ENCODE measurements around the gene CFAP46. TPM values are rescaled to one million over a fixed set of nuclear protein-coding genes. Genes with fewer than 3 reads are reported as not detected.
A peak's percentile ranks its signal among the peaks of the same experiment; 100 is the strongest.

The CFAP46 gene
- 0.22 TPM for total RNA-seq
- 1 to 10 TPM in 1 of 8 donors, under 1 TPM in 7; 0.38 to 1.1 (median 0.67) TPM for polyA plus RNA-seq (ENCODE audit: insufficient read depth in 1 of 8, insufficient read length in 8 of 8, low replicate concordance in 1 of 8)
- long read RNA-seq, donor 1, result 0 reads
- long read RNA-seq, donor 2, result 0 reads
- long read RNA-seq, donor 3, result 0 reads
- long read RNA-seq, donor 4, result 0 reads
- long read RNA-seq, donor 5, result 0 reads
- long read RNA-seq, donor 6, result 0 reads
- long read RNA-seq, donor 7, result 0 reads
- long read RNA-seq, donor 8, result 0 reads
- long read RNA-seq, donor 9, result 0 reads
- long read RNA-seq, donor 10, result 0 reads
- long read RNA-seq, donor 11, result 0 reads

DNA sequence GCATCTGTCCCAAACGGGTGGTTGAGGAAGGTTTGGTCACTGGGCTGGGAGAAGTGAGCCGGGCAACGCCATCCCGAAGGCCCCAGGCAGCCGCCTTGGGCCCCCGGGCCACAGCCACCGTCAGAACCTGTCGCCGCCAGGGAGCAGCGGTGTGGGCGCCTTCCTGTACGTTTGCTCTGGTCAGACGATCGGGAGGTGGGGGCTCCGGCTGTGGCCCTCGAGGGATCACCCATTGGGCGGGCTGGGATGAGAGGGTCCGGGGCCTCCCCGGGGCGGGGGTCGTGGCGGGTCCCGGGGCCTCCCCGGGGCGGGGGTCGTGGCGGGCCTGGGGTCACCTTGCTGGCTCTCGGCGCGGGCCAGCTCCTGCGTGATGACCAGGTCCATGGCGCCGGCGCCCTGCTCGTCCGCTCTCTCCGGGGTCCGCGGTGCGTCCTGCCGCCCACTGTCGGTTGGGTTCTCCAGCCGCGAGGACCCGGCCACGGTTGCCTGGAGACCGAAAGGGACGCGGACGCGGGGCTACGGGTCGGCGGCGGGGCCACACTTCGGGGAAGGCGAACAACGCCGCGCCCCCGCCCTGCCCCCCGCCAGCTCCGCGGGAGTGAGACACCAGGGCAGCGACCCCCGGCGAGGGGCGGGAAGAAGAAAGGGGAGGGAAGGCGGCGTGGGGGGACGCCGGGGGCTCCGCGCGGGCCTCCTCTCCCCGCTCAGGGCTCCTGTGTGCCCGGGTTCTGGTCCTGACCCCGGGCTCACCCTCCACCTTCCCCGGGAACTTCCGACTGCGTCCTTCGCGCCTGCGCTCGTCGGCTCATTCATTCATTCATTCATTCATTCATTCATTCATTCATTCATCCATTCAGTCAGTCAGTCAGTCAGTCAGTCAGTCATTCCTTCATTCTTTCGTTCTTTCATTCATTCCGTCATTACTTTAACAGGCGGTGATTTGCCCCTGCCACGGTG lies at the start of gene CFAP46:
CFAP46 (minus strand) TSS at position 470 of the 957 bp plus-strand sequence; CDS start at position 384, 86 bp downstream.
- WGBS (ENCODE audit: insufficient coverage), result 1% methylated on average over 83 of the region's 90 CpGs

DNA sequence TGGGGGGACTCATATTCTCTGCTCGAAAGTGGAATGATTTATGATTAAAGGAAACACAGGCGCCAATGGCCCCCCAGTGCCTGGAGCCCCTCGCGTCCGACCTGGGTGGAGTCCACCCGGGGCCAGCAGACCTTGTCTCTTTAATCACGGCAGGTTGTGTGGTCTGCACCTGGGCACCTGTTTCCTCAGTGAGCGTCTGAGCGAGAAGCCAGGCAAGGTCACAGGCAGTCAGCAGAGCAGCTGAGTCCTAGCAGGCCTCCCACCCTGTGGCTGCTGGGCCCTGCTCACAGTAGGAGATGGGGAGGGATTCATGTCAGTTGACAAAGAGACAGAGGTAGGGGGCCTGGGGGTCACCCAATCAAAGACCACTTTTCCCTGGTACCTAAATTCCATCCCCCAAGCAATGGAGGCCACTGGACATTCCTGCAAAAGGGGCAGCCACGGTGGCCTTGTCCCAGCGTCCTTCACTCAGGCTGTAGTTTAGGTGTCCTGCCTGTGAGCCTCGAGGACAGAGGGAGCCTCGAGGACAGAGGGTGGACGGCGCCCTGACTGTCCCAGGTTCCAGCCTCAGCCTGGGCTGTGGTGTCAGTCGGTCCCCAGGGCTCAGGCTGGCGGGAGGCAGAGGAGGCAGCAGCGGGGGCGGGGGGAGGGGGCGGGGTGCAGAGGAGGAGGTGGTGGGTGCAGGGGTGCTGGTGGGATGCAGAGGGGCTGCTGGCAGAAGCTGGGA lies 49.5 kb upstream of the CFAP46 start:
- 66% methylated on average over 12 of the region's 20 CpGs for WGBS (ENCODE audit: insufficient coverage)
- no peak for DNase-seq
- Histone ChIP-seq H3K9me3 (replicated peaks; ENCODE audit: control insufficient read depth, low read depth, low read length) (no peaks in the 10 kb centered on the region), H3K4me3 (ENCODE audit: low read length) (no peak overlapping the region), H3K27ac (ENCODE audit: low read length) (no peak overlapping the region), H3K36me3 (ENCODE audit: control insufficient read depth, insufficient read depth, low read length) (no peaks in the 10 kb centered on the region), H3K27me3 (ENCODE audit: control insufficient read depth, insufficient read depth, low read length) (peaks cover 23% of the 10 kb centered on the region), H3K4me1 (ENCODE audit: control insufficient read depth, insufficient read depth, low read length) (peaks cover 7% of the 10 kb centered on the region)

More for the DNA sequence above, at the start of gene CFAP46:
- H3K27ac ChIP-seq (ENCODE audit: low read length), result no peak within 1 kb of the TSS
- no peaks in the 10 kb centered on the region for H3K36me3 ChIP-seq (ENCODE audit: control insufficient read depth, insufficient read depth, low read length)
- H3K4me3 ChIP-seq (ENCODE audit: low read length), result peak within 1 kb of the TSS; percentile 35
- H3K4me1 ChIP-seq (ENCODE audit: control insufficient read depth, insufficient read depth, low read length), result peaks cover 9% of the 10 kb centered on the region
- H3K27me3 ChIP-seq (ENCODE audit: control insufficient read depth, insufficient read depth, low read length), result peaks cover 42% of the 10 kb centered on the region
- peak; percentile 81 for DNase-seq
- no peaks in the 10 kb centered on the region for H3K9me3 ChIP-seq (replicated peaks; ENCODE audit: control insufficient read depth, low read depth, low read length)

DNA sequence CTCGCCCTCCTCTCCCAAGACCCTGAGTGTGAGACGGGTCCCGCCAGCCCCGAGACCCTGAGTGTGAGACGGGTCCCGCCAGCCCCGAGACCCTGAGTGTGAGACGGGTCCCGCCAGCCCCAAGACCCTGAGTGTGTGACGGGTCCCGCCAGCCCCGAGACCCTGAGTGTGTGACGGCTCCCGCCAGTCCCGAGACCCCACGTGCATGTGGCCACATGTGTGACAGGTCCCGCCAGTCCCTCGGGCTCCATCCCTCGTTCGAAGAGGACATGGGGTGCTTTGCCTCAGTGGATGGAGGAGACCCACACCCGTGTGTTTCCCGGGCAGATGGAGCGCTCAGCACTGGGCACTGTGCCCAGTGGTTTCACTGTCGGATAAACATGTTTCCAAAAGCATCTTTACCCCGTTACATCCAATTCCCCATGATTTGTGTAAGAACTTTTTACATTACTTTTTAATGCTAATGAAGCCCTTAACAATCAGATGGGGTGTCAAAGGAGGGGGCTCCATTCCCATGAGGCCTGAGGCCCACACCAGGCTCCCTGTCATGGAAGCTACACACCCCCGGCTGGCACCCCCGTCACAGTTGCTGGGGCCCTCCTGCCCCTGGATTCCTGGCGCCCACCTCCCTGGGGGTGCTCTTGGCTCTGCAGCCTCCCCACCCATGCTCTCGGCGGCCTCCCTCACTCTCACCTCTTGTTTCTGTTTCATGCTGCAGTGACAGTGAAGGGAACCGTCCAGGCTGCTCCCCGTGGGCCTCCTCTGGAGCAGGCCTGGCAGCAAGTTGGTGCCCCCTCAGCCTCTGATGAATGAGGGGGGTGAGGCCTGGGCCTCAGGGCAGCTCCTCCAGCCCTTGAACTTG lies 48.5 kb upstream of the CFAP46 start:
- WGBS (ENCODE audit: insufficient coverage), result 72% methylated on average over 26 of the region's 32 CpGs
- peaks cover 7% of the 10 kb centered on the region for H3K4me1 ChIP-seq (ENCODE audit: control insufficient read depth, insufficient read depth, low read length)
- no peak overlapping the region for H3K27ac ChIP-seq (ENCODE audit: low read length)
- H3K9me3 ChIP-seq (replicated peaks; ENCODE audit: control insufficient read depth, low read depth, low read length), result no peaks in the 10 kb centered on the region
- H3K27me3 ChIP-seq (ENCODE audit: control insufficient read depth, insufficient read depth, low read length), result peaks cover 21% of the 10 kb centered on the region
- no peak overlapping the region for H3K4me3 ChIP-seq (ENCODE audit: low read length)
- H3K36me3 ChIP-seq (ENCODE audit: control insufficient read depth, insufficient read depth, low read length), result no peaks in the 10 kb centered on the region
- no peak for DNase-seq

DNA sequence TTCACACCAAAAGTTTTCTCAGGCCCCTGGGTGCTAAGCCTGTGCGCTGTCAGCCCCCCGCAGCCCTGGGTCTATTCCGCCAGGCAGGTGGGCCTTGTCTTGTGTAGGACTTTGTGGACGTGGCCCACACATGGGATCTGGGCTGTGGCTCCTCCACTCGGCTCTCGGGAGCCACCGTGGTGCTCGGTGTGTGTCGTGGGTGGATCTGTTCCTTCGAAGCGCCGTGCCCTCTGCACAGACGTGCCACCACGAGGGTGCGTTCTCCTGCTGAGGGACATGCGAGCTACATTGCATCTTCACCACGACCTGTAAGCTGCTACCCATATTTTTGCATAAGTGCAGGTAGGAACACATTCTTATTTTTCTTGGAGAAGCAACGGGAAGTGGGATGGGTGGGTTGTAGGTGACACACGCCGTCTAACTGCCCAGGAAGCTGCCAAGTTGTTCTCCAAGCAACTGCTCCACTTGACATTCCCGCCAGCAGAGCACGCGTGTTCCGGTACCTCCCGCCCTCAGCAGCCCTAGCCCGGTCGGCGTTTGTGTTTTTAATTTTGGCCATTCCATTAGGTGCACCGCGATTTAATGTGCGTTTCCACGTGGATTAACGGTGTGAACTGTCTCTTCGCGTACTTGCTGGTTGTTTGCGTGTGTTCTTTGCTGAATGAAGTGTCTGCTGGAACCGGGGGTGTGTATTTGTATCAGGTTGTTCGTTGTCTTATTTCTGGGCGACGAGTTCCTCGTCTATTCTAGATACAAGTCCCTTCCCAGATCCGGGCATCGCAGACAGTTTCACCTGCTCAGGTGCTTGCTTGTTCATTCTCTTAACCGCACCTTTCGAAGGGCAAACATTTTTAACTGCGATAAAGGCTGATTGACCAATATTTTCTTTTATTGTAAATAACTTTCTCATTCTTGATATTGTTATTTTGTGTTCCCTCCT lies 47.4 kb upstream of the CFAP46 start:
- DNase-seq, result no peak
- 92% methylated on average over 30 of the region's 46 CpGs for WGBS (ENCODE audit: insufficient coverage)
- Histone ChIP-seq H3K27ac (ENCODE audit: low read length) (no peak overlapping the region), H3K27me3 (ENCODE audit: control insufficient read depth, insufficient read depth, low read length) (peaks cover 19% of the 10 kb centered on the region), H3K9me3 (replicated peaks; ENCODE audit: control insufficient read depth, low read depth, low read length) (no peaks in the 10 kb centered on the region), H3K36me3 (ENCODE audit: control insufficient read depth, insufficient read depth, low read length) (no peaks in the 10 kb centered on the region), H3K4me3 (ENCODE audit: low read length) (no peak overlapping the region), H3K4me1 (ENCODE audit: control insufficient read depth, insufficient read depth, low read length) (peaks cover 10% of the 10 kb centered on the region)

DNA sequence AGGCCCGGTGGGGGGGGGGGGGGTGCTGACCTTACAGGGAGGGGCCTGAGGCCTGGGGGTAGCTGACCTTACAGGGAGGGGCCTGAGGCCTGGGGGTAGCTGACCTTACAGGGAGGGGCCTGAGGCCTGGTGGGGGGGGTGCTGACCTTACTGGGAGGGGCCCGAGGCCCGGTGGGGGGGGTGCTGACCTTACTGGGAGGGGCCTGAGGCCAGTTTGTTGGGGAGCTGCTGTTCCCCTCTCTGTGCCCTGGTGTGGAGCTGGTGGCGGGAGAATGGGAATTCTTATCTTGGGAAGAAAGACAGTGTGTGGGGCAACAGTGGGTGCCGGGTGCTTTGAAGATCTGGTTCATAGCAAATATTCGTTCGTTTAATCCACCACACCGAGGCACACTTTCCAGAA lies 46.6 kb upstream of the CFAP46 start:
- DNase-seq, result no peak
- peaks cover 8% of the 10 kb centered on the region for H3K4me1 ChIP-seq (ENCODE audit: control insufficient read depth, insufficient read depth, low read length)
- H3K27me3 ChIP-seq (ENCODE audit: control insufficient read depth, insufficient read depth, low read length), result peaks cover 20% of the 10 kb centered on the region
- H3K4me3 ChIP-seq (ENCODE audit: low read length), result no peak overlapping the region
- WGBS (ENCODE audit: insufficient coverage), result 73% methylated on average over 2 of the region's 8 CpGs
- no peaks in the 10 kb centered on the region for H3K36me3 ChIP-seq (ENCODE audit: control insufficient read depth, insufficient read depth, low read length)
- H3K27ac ChIP-seq (ENCODE audit: low read length), result no peak overlapping the region
- no peaks in the 10 kb centered on the region for H3K9me3 ChIP-seq (replicated peaks; ENCODE audit: control insufficient read depth, low read depth, low read length)

DNA sequence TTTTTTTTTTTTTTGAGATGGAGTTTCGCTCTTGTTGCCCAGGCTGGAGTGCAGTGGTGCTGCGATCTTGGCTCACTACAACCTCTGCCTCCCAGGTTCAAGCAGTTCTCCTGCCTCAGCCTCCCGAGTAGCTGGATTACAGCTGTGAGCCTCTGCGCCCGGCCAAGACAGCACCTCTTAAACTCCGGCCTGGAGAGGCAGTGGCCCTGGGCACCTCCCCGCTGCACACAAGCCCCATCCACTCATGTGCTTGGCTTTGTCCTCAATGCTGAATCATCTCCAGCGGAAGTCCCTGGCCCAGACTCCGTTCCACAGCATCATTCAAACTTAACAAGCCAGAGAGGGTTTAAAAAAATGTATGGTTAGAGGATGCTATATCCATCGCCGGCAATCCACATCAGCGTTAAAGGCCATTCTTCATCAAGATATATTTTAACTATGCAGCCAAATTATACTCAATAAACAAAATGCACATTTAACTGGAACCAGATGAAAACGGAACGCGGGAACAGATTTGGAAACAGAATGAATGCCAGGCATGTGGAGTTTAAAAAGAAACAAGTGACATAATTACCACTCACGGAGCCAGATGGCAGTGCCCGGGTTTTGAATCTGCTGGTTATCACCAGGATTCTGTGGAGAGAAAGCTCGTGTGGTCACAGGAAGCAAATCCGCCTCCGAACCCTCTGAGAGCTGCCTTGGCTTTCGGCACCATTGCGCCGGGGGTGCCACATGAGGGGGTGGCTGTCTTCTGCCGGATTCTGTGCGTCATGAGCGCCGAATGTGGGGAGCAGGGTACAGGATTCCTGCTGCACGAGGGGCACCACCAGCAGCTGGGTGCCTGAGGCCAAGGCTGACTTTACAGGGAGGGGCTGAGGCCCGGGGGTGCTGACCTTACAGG lies 45.6 kb upstream of the CFAP46 start:
- Histone ChIP-seq H3K4me3 (ENCODE audit: low read length) (no peak overlapping the region), H3K36me3 (ENCODE audit: control insufficient read depth, insufficient read depth, low read length) (no peaks in the 10 kb centered on the region), H3K27me3 (ENCODE audit: control insufficient read depth, insufficient read depth, low read length) (peaks cover 20% of the 10 kb centered on the region), H3K9me3 (replicated peaks; ENCODE audit: control insufficient read depth, low read depth, low read length) (no peaks in the 10 kb centered on the region), H3K27ac (ENCODE audit: low read length) (peak overlapping the region; percentile 29), H3K4me1 (ENCODE audit: control insufficient read depth, insufficient read depth, low read length) (peaks cover 8% of the 10 kb centered on the region)
- peak; percentile 92 for DNase-seq
- WGBS (ENCODE audit: insufficient coverage), result 44% methylated on average over 17 of the region's 29 CpGs

DNA sequence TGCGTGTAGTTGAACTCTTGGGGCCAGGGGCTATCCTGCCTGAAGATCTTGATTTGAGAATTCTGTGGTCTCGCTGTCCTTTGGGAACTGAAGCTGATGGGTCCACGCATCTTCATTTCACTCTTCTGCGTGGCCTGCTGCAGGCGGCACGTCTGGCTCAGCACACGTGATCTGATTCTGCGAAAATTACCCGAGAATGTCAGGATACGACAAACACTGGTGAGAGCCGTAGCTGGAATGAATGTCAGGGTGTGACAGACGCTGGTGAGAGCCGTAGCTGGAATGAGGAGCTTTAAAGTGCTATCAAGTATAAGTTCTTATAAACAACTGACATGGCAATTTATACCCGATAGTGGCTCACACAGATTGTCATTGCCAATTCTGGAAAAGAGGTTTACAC lies 44.6 kb upstream of the CFAP46 start:
- no peaks in the 10 kb centered on the region for H3K36me3 ChIP-seq (ENCODE audit: control insufficient read depth, insufficient read depth, low read length)
- 84% methylated on average over 9 of the region's 14 CpGs for WGBS (ENCODE audit: insufficient coverage)
- no peaks in the 10 kb centered on the region for H3K9me3 ChIP-seq (replicated peaks; ENCODE audit: control insufficient read depth, low read depth, low read length)
- no peak for DNase-seq
- H3K27ac ChIP-seq (ENCODE audit: low read length), result no peak overlapping the region
- no peak overlapping the region for H3K4me3 ChIP-seq (ENCODE audit: low read length)
- H3K27me3 ChIP-seq (ENCODE audit: control insufficient read depth, insufficient read depth, low read length), result peaks cover 20% of the 10 kb centered on the region
- H3K4me1 ChIP-seq (ENCODE audit: control insufficient read depth, insufficient read depth, low read length), result peaks cover 15% of the 10 kb centered on the region

DNA sequence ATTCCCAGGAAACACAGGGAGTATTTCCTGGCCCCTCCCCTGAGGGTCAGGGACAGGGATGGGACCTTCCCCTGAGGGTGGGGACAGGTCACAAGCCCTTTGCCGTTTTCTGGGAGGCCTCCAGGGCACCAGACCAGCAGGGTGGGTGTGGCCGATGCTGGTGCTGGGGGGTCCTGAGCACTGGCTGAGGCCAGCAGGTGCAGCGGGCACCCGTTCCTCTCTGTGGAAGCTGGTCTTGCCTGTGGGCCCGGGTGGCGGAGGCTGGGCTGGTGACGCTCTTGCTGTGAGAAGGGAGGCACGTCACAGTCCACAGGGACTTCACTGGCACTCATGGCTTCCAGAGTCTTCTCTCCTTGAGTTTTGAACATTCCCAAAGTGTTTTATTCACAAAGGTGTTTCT lies 44.2 kb upstream of the CFAP46 start:
- H3K27ac ChIP-seq (ENCODE audit: low read length), result no peak overlapping the region
- H3K9me3 ChIP-seq (replicated peaks; ENCODE audit: control insufficient read depth, low read depth, low read length), result no peaks in the 10 kb centered on the region
- peaks cover 15% of the 10 kb centered on the region for H3K4me1 ChIP-seq (ENCODE audit: control insufficient read depth, insufficient read depth, low read length)
- WGBS (ENCODE audit: insufficient coverage), result 79% methylated on average over 8 of the region's 8 CpGs
- peaks cover 21% of the 10 kb centered on the region for H3K27me3 ChIP-seq (ENCODE audit: control insufficient read depth, insufficient read depth, low read length)
- H3K4me3 ChIP-seq (ENCODE audit: low read length), result no peak overlapping the region
- no peak for DNase-seq
- H3K36me3 ChIP-seq (ENCODE audit: control insufficient read depth, insufficient read depth, low read length), result no peaks in the 10 kb centered on the region

All from muscle of leg (tissue), 16 donors.